RWPE2 (cell line): Measurements from ENCODE around the gene SLC17A9.

Experiments
- ATAC-seq: fragments of 200-7000 bp; cut with Tn5 transposase; 3 replicates; pipeline ENCODE4 v1.9.1; 2021; ENCODE audit warnings: low read depth
- DNase-seq: peaks from one replicate; pipeline ENCODE4 v3.0.0-alpha.2; 2020; ENCODE audit warnings: low spot score
- H3K27ac ChIP-seq: fragments of 450-650 bp; 2 replicates; pipeline ENCODE4 v1.5.1; 2017; ENCODE audit warnings: mild to moderate bottlenecking; ENCODE audit not compliant: poor library complexity, severe bottlenecking
- H3K27me3 ChIP-seq: fragments of 250-450 bp; sonication (Bioruptor Pico); 2 replicates; pipeline ENCODE4 v1.5.1; 2021; ENCODE audit warnings: mild to moderate bottlenecking, moderate library complexity; ENCODE audit not compliant: insufficient read depth, poor library complexity, severe bottlenecking
- H3K36me3 ChIP-seq: fragments of 250-450 bp; sonication (Bioruptor Pico); 2 replicates; pipeline ENCODE4 v1.5.1; 2020; ENCODE audit warnings: low read depth, mild to moderate bottlenecking, moderate library complexity
- H3K4me1 ChIP-seq: fragments of 250-450 bp; sonication (Bioruptor Pico); 2 replicates; pipeline ENCODE4 v1.5.1; 2021; ENCODE audit warnings: mild to moderate bottlenecking, moderate library complexity; ENCODE audit not compliant: insufficient read depth, poor library complexity, severe bottlenecking
- H3K4me3 ChIP-seq: fragments of 250-450 bp; sonication (Bioruptor Pico); 2 replicates; pipeline ENCODE4 v1.5.1; 2021; ENCODE audit warnings: mild to moderate bottlenecking, moderate library complexity; ENCODE audit not compliant: severe bottlenecking
- H3K9me3 ChIP-seq: fragments of 250-450 bp; sonication (Bioruptor Pico); 2 replicates; pipeline ENCODE4 v1.5.1; 2021; ENCODE audit warnings: mild to moderate bottlenecking, moderate library complexity; ENCODE audit not compliant: severe bottlenecking
- TF ChIP-seq, protein P1 (sequence below): fragments of 450-650 bp; IDR thresholded peaks from one replicate; pipeline ENCODE4 v1.5.1; 2017; ENCODE audit warnings: mild to moderate bottlenecking, moderate library complexity; ENCODE audit not compliant: poor library complexity, severe bottlenecking

Gene SLC17A9

DNA sequence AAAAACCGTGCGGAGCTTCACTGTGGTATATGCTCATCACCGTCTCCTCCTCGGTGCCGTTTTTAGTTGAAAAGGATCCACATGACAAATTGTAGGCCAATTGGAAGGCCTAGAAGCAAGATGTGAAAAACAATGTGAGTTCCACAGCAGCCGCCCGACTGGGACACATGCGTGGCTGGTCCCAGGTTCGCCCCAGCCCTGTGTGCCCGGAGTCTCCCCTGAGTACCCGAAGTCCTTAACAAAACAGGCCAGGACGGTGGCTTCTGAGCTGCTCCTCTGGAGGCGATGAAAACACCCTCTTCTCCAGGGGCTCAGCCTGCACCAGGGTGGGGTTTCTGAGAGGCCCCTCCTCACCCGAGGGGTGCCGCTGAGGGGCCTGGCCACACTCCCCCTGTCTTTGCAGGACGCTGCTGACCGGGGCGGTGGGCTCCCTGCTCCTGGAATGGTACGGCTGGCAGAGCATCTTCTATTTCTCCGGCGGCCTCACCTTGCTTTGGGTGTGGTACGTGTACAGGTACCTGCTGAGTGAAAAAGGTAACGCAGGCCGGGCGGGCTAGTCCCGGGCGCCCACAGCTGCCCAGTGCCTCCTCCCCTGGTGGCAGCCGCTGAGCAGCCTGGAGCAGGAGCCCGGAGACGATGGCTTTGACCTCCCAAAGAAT lies 9.8 kb downstream of the SLC17A9 start:
- no peak overlapping the region for H3K27ac ChIP-seq
- peaks cover 6% of the 10 kb centered on the region for H3K27me3 ChIP-seq
- H3K36me3 ChIP-seq: no peaks in the 10 kb centered on the region
- ATAC-seq: no peak
- no peak overlapping the region for H3K4me3 ChIP-seq
- peaks cover 7% of the 10 kb centered on the region for H3K4me1 ChIP-seq
- TF ChIP-seq, protein P1, sequence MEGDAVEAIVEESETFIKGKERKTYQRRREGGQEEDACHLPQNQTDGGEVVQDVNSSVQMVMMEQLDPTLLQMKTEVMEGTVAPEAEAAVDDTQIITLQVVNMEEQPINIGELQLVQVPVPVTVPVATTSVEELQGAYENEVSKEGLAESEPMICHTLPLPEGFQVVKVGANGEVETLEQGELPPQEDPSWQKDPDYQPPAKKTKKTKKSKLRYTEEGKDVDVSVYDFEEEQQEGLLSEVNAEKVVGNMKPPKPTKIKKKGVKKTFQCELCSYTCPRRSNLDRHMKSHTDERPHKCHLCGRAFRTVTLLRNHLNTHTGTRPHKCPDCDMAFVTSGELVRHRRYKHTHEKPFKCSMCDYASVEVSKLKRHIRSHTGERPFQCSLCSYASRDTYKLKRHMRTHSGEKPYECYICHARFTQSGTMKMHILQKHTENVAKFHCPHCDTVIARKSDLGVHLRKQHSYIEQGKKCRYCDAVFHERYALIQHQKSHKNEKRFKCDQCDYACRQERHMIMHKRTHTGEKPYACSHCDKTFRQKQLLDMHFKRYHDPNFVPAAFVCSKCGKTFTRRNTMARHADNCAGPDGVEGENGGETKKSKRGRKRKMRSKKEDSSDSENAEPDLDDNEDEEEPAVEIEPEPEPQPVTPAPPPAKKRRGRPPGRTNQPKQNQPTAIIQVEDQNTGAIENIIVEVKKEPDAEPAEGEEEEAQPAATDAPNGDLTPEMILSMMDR: no peak
- no peak for DNase-seq
- no peaks in the 10 kb centered on the region for H3K9me3 ChIP-seq

DNA sequence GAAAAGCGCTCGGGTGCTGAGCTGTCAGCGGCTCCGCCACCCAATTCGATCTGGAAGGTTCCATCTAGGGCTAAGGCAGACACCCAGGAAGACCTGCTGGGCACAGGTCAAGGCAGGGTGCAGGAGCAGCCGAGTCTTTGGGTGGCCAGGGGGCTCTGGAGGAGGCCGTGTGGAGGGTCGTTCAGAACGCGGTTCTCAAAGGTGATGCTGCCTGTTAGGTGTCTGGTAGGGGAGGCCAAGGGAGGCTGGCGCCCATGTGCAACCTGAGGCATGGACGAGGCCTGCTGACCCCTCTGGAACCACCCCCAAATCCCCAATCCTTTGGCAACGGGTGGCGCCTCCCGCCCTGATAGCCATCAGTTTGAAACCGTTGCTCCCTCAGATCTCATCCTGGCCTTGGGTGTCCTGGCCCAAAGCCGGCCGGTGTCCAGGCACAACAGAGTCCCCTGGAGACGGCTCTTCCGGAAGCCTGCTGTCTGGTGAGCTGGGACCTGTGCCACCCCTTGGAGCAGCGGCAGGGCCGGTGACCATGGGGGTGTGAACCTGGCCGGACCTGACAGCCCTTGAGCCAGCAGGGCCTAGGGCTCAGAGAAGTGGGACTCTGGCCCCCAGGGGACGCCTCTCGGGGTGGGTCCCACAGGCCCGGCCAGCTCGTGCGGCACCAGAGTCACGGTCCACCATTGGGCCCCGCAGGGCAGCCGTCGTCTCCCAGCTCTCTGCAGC lies 10.5 kb downstream of the SLC17A9 start:
- H3K9me3 ChIP-seq: no peaks in the 10 kb centered on the region
- H3K27me3 ChIP-seq: peaks cover 9% of the 10 kb centered on the region
- no peak overlapping the region for H3K27ac ChIP-seq
- H3K4me1 ChIP-seq: peaks cover 7% of the 10 kb centered on the region
- DNase-seq (no peak), ATAC-seq (no peak)
- H3K4me3 ChIP-seq: no peak overlapping the region
- TF ChIP-seq, protein P1: no peak
- H3K36me3 ChIP-seq: no peaks in the 10 kb centered on the region

DNA sequence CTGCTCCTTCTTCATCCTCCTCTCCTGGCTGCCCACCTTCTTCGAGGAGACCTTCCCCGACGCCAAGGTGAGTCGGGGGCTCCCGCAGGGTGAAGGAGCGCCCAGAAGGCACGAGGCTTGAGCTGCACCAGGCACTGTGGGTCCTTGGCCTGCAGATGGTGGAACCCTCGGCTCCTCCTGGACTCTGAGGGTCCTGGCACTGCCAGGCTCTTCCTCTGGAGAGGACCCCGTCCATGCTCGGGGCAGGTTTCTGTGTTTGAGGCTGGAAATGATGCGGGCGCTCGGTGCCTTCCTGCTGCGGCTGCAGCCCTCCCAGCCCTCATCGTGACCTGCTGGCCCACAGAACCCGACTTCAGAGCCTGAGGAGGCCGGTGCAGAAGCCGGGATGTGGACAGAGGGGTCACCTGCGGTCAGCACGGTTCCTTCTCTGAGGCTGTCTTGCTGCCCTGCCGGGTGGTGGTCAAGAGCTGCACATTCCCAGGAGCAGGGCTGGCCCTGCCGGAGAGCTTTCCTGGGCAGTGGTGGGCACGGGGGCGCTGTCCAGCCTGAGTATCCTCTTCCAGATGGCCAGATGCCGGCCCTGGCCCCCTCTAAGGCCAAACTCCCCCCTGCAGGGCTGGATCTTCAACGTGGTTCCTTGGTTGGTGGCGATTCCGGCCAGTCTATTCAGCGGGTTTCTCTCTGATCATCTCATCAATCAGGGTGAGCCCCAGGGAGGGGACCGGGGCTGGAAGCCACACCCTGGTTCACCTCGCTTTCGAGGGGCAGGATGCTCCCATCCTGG lies 11.3 kb downstream of the SLC17A9 start:
- Histone ChIP-seq H3K36me3 (no peaks in the 10 kb centered on the region), H3K4me1 (peaks cover 7% of the 10 kb centered on the region), H3K9me3 (no peaks in the 10 kb centered on the region), H3K27ac (no peak overlapping the region), H3K4me3 (no peak overlapping the region), H3K27me3 (peaks cover 16% of the 10 kb centered on the region)
- DNase-seq (no peak), ATAC-seq (no peak)
- TF ChIP-seq, protein P1: no peak

DNA sequence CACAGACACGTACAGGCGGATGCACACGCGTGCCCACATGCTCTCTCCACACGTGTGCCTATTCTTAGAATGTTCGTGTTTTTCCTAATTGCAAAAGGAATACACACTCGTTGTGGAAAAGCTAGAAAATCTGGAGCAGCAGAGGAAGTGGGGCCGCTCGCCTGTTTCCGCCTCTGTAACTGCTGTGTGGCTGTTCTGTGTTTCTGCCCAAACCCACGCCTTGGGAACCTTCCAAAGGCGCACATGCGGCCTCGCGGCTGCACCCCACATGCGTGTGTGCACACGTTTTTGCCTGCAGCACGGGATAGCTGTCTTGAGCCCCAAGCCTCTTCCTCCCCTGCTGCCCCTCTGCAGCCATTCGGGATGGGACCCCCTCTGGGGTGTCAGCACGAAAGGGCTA lies 12.2 kb downstream of the SLC17A9 start:
- Histone ChIP-seq H3K36me3 (no peaks in the 10 kb centered on the region), H3K27me3 (peaks cover 25% of the 10 kb centered on the region), H3K27ac (no peak overlapping the region), H3K4me1 (peaks cover 7% of the 10 kb centered on the region), H3K9me3 (no peaks in the 10 kb centered on the region), H3K4me3 (no peak overlapping the region)
- DNase-seq (no peak), ATAC-seq (no peak)
- TF ChIP-seq, protein P1: no peak
